HG02852 (cell line): ENCODE results near the gene AGBL4.

Experiments
- ATAC-seq: cut with Tn5 transposase; IDR thresholded peaks from one replicate; pipeline ENCODE4 v1.9.1; 2021; ENCODE audit warnings: mild to moderate bottlenecking, moderate library complexity; ENCODE audit not compliant: unreplicated experiment

AGBL4 gene

DNA sequence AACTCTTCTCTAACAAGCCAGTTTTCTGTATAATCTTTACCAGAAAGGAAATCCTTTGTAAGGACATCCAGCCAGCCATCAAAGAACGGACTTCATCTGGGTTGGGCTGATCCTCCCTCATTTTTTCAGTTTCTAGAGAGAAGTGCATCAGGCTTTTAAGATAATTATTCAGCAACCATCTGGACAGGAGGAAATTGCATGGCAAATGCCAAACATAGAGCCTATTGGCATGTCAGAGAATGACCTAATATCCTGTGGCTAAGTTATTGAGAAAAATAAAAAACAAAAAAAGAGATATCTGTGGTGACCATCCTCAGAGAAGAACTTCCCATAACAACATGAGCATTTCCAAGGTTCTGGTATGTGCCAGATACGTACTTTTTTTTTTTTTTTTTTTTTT, 1172.1 kb downstream of the AGBL4 start:
- ATAC-seq = no peak

DNA sequence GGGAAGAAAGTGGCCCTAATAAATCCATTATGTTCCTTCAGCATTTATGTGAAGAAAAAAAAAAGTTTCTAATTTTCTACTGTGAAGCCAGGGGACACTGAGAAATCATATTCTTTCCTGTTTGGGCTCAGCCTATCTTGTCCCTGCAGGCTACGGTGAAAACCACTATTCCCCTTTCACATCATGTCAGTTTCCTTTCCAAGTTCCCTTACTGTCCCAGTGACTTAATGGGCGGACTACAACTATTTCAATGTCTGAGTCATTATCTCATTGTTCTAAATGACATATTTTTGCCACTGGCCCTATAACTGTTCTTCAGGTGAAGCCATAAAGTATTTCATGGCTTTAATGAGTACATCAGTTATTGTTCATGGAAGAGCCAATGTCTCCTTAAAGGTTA, 1175.7 kb downstream of the AGBL4 start:
- no peak for ATAC-seq

DNA sequence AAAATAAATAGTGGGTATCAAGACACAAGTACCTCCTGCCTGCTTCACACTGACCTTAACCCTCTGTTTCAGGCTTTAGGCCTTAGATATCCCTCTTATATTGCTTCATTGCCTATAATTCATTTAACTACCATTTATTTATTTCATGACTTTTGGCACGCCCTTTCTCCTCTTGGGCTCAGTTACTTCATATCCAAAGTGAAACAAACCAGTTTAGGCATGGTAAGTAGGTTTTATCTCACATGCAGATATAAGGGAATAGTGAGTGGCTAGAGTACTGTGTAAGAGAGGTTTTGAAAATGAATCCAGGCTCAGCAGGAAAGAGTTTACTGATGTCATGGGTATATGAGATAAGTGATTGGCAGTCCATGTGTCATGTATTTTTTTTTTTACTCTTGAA, 1177.3 kb downstream of the AGBL4 start:
- no peak for ATAC-seq

DNA sequence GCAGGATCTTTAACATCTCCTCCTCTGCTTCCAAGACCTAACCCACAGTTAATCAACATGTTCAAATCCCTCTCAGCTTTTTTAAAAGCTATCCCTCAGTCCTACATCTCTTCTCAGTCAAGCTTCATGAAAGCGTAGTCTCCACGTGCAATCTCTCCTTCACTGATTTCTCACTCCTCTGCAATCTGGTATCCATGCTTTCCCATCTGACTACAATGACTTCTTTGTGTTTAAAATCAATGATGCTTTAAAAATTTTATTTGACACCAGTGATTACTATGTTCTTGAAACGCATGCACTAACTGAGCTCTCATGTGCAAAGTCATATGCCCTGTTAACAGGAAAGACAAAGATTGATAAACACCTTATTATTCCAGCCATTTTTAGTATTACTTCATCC, 1179.6 kb downstream of the AGBL4 start:
- no peak for ATAC-seq

DNA sequence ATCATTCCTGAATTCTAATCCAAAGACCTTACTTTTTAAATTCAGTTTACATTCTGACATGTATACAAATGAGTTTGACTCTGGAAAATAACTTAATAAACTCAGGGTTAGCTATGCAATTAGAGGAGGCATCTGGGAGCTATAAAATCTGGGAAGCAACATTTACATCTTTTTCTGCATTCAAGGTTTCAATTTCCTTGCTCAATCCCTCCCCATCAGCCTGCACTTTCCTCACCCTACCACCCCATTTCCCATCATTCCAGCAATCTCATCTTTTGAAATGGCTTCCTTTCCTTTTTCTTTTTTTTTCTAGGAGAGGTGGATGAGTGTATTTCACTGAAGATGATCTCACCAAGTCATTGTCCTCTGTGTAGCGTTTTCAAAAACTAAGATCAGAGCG, 1181.8 kb downstream of the AGBL4 start:
- no peak for ATAC-seq

DNA sequence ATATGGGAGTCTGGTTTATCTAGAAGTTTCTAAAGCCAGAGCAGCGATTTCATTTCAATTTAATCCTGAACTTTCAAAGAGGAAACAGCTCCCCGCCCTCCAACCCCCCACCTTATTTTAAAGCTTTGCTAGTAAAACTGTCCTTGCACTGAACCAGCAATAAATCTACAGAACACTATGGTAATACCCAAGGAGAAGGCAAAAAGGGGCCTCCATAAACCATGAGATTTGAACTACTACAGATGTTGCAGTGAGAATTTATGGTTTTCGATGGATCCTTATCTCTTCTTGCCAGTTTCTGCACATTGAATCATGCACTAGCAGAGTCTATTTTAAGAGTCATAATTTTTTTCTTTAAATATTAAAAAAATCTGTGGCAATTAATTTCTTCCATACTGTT, 1182.3 kb downstream of the AGBL4 start:
- ATAC-seq = no peak

DNA sequence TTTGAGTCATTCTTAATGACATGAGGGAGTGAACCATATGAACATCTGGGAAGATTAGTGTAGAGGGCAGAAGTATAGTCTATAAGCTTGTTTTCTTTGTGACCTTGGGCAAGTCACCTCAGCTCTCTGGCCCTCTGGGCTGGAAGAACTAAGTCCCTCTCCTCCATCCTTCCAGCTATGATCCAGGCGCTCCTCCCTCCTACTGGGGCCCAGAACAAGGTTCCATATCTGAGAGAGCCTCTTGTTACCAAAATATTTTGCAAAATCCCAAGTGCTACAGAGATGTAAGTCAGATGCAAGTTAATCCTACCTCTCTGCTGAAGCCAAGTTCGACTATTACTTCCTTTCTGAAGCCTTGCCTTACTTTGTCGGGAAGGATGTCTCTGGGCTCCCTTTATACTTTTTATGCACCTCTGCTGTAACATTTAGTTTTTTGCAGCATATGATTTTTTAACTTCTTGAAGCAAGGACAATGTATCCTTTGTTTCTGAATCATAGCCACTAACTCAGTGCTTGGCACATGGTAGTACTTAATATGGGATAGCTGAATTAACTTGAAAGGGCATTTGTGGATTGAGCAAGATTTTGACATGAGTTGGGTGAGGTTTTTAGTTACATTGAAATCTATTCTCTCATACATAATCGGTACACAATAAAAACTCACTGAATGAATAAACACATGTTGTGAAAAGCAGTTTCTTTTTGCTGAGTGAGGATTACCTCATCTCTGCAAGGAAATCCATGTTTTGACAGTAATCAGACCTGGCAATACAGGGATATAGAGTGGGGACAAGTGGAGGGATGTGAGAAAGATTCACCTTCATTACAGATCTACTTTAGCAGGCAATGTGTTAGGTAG, 1192.4 kb downstream of the AGBL4 start:
- ATAC-seq = no peak

DNA sequence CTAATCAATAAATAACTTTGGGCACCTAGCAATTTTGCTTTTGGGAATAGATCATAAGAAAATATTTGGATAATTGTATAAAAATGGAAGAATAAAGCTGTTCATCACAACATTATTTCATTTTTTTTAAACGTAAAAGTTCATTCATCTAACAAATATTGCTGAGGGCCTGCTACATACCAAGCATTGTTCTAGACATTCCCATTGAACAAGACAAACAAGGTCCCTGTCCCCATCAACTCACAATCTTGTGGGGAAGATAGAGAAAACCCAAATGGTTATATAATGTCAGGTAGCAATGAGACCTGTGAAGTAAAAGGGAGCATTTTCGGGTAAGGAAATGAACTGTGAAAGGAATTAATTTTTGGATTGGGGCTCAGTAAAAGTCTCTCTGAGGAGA, 1193.0 kb downstream of the AGBL4 start:
- no peak for ATAC-seq

DNA sequence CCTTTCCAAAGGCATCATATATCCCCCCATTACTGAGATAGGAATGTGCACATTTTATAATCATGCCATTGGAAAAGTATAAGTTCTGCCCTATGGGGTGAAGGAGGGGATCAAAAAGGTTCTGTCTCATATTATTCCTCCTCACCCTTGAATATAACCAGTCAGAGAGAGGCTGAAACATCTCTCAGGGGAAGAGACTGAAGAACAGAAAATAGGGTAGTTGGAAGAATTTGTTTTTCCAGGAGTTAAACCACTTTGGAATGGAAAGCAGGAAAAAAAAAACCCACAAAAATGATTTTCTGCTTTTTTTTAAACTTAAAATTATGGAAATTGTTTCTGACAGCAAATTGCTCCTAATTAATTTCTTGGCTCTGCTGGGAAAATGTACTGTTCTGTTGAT, 1194.3 kb downstream of the AGBL4 start:
- no peak for ATAC-seq

DNA sequence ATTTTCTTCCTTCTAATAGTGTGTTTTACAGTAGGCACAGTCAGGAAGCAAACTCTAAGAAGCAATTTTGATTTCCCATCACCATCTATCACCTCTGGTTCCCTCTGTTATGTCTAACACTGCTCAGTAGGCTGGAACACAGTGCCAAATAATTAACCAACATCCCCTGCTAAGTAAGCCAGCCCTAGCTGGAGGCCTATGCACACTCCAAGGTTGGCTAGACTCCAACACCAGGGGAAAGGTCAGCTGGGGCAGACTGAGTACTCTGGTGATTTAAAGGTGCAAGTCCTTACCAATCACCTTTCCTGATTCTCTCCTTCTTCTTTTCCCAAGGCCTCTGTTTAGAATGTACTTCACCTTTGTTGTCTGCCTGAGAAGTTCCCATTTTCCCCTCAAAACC, 1200.6 kb downstream of the AGBL4 start:
- no peak for ATAC-seq

DNA sequence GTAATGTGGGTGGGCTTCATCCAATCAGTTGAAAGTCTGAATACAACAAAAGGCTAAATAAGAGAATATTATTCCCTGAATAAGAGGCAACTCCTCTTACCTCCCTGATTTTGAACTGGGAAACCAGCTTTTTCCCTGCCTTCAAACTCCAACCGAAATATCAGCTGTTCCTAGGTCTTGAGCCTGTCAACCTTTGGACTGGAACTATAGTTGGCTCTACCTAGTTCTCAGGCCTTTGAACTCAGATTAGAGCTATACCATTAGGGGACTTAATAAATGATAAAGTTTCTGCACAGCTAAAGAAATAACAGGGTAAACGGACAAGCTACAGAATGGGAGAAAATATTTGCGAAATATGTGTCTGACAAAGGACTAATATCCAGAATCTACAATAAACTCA, 1203.3 kb downstream of the AGBL4 start:
- no peak for ATAC-seq

DNA sequence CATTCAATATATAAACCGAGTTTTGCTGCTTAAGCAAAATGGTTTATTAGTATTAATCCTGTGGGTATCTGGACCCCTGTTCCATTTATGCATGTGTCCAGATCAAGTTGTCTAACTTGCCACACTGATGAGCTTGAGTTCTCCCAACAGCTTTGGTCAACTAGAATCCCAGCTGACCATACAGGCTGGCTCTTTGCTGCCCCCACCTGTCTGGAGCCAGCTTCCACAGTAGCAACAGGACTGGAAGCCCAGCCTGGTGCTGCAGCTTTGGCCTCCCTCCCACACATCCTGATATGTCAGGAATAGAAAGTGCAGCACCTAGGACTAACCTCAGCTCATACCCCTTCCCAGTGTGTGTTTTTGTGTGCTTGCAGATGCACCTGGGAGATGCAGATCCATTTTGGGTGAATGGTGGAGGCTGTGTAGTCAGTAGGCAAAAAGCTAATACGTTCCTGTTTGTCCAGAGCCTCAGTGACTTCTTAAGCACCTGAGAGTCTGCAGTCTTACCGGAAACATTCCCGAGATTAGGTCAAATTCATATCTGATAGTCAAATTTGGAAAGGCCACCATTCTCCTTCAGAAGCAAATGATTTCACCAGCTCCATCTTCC, 1206.1 kb downstream of the AGBL4 start:
- ATAC-seq = peak; percentile 75

DNA sequence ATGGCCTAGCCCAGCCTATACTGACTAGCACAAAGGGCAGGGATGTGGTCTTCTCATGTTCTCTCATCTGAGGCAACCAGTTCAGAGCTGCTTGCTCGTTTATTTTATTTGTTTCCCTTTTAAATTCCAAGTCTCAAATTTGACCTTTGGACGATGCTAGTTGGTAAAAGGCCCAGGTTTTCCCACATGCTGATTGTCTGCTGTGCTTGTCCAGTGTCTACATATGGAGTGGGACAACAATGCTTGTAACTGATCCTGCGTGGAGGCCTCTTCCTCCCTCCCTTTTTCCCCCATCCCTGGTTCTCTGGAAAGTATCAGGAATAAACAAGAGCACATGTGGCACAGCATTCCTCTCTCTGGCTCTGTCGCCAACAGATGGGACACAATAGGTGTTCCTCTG, 1213.0 kb downstream of the AGBL4 start:
- ATAC-seq = no peak

DNA sequence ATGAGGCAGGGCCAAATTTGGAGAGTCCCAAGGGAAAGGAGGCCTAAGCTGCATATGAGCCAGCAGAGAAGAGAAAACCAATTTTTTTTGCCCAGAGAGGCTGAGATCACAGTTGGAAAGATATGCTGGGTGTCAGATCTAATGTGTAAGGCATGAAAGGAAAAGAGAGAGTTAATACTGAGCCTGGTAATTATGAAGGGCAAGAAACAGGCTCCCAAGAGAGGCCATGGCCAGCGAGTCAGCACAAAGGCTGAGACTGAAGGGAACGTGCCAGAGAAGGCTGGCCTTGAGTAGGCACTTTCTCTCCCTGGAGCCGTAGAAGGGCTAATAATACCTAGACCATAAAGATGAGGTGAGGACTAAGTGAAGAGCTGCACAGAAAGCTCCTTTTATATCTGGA, 1215.3 kb downstream of the AGBL4 start:
- ATAC-seq = no peak

DNA sequence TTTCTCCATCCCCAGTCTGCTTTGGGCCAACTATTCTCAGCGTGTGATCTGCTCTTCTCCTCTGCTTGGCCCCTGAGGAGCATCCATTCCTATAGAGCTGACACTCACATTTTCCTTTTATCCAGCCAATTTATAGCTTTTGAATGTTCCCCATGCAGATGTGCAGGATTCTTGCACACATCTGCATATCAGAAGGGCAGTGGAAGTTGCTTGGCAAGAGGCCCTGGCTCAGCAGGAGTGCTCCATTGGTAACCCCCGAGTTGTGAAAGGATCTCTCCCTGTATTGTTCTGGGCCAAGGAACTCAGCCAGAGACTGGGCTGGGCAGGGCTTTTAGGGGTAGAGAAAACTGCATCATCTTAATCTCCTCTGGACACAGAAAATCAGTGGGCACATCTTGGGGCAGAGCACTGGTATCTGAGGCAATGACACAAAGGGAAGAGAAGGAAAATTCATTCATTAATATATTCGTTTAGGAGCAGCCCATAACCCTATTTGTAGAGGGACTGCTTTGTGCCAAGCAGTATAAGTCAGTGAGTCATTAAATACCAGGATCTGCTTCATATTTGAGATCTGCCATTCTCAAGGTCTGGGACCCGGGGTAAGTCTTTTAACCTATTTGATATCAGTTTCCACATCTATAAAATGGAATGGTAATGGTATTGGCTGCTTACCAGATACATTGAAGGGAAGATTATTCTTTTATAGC, 1216.0 kb downstream of the AGBL4 start:
- ATAC-seq = no peak

DNA sequence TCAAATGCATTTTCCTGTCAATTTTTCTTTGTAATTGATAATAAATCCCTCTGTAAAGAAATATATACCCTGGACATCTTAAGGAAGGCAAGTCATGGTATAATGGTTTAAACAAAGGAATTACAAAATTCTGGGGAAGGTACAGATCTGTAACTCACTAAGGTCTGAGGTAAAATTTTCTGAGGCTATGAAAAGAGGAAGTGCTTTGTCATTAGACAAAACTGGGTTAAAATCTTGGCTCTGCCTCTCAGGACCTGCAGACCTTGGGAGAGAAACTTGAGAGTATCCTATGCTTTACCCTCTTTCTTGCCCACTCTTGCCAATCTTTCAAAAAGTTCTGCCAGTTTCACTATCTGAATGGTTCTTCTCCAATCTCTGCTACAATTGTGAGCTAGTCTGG, 1220.3 kb downstream of the AGBL4 start:
- no peak for ATAC-seq

DNA sequence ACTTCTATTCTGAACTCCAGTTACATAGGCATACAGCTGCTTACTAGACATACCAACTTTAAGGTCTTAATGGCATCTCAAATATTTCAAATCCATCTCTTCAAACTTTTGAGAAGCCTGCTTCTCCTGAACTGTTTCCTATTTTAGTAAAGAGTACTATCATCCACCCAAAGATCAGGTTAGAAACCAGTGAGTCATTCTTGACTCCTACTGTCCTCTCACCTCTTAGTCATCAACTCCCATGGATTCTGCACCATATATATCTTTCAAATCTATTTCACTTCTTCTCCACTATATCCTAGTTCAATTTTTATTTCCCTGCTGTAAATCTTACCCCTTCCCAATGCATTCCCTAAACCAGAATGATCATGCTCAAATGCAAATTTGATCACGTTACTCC, 1228.9 kb downstream of the AGBL4 start:
- no peak for ATAC-seq

DNA sequence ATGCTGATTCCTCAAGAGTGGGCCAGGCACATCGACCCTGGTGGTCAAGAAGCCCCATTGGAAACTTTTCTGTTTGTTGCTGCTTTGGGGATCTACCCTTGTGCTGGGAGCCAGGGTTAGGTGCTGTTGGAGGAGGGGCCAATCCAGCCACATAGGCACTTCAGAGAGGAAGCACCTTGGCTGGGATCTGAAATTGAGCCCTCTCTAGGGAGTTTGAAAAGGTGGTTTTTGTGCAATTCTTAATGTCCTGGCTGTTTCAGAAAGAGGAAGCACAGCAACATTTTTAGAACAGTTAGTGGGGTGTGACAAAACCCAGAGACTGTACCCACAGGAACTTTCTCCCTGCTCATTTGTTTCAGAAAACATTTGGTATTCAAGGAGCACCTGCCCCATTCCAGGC, 1229.9 kb downstream of the AGBL4 start:
- ATAC-seq = peak; percentile 78

DNA sequence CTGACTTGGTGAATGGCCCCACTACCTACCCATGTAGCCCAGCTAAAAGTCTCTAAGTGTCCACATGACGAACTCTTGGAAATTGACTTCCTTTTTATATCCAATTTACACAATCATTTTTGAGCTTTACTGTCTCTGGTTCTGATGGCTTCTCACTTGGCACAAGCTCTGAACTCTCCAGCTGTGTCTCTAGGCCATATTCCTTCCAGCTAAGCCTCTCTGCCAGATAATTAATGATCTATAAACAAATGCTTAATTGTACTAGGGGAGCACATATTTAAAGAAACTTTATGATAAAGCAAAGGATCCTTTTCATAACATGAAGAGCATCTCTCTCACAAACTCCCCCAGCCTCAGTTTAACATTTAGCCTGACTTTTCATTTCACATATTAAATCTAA, 1230.8 kb downstream of the AGBL4 start:
- no peak for ATAC-seq

DNA sequence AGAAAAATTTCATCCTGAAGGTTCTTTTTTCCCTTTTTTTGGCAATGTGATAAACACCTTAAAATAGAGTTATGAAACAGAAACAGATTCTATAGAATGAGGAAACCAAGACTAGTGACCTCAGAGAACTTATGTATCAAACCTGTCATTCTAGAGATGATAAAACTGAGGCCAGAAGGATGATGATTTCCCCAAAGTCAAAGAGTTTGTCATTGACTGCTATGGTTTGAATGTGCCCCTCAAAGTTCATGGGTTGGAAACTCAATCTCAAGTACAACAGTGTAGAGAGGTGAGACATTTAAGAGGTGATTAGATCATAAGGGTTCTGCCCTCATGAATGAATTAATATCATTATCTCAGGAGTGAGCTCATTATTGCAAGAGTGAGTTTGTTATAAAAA, 1233.4 kb downstream of the AGBL4 start:
- peak; percentile 41 for ATAC-seq

DNA sequence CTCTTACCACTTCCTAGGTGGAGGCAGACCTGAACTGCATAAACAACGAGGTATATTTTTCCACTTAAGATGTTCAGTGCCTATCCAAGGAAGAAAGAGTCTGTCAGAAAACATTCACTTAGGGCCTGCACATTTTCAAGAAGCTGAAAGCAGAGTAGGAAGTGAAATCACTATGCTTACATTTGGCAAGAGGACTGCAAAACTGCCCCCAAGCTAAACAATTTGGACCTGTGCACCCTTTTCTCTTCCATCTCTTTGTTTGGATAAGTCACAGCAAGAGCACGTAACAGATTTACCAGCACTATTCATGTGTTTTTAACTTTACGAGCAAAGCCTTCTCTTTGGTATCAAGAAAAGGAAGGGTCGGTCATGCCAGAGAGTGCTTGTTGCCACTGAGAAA, 1233.9 kb downstream of the AGBL4 start:
- peak; percentile 13 for ATAC-seq

DNA sequence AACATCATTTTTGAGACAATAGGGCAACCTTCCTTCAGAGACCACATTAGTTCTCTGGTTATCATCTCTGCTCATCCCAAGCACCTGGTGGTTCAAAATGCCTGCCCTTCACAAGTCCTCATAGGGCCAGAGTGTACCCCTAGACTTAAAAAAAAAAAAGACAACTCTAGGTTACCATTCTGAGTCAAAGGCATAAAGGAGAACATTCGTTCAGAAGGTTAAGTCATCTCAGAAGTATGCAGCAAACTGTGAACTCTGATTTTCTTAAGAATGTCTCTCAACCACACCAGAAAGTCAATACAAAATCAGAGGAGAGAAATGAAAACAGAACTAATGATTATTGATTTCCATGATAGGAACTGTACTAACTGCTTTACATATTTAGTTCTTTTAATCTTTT, 1237.9 kb downstream of the AGBL4 start:
- ATAC-seq = peak; percentile 42
